SK-N-SH (cell line): ENCODE data around the gene CSNK1D. TPM values are rescaled to one million over a fixed set of nuclear protein-coding genes. Genes with fewer than 3 reads are reported as not detected.

Experiments used
- CTCF ChIA-PET: fragments of 300-600, 350-600 bp; formaldehyde crosslinking; extraction: SDS; loops from one replicate; lab custom pipeline; 2021; lab: Yijun Ruan, JAX
- POLR2A ChIA-PET: fragments of 350-600 bp; sonication (Branson Sonifier 250); formaldehyde crosslinking; extraction: SDS; loops from one replicate; lab custom pipeline; 2020; ENCODE audit warnings: antibody characterized with exemption, inconsistent platforms; lab: Yijun Ruan, JAX
- DNase-seq: peaks from one replicate; pipeline ENCODE4 v3.0.0; 2012
- H2AFZ ChIP-seq: fragments of 200-600 bp; sonication (generic); 2 replicates; pipeline ENCODE4 v1.8.1; 2016; ENCODE audit warnings: antibody characterized with exemption, mild to moderate bottlenecking, low read depth
- H3F3A ChIP-seq: fragments of 200-600 bp; sonication (generic); replicated peaks from 2 replicates; pipeline ENCODE3; 2016; ENCODE audit warnings: antibody characterized with exemption, mild to moderate bottlenecking; ENCODE audit not compliant: insufficient read depth
- H3K27ac ChIP-seq, 2 experiments: fragments of 200-500 bp in 1 of 2; fragments of 200-600 bp in 1 of 2; sonication (Bioruptor generic) in 1 of 2; sonication (generic), shearing (Covaris generic) in 1 of 2; 2 replicates each; pipeline versions ENCODE4 v1.5.1 to v1.6.1; 2014 to 2016; ENCODE audit warnings: low read depth in 2 of 2, inconsistent platforms in 1 of 2, low read length in 1 of 2, mild to moderate bottlenecking in 1 of 2, mixed read lengths in 1 of 2
- H3K27me3 ChIP-seq: fragments of 200-600 bp; sonication (generic), shearing (Covaris generic); 2 replicates; pipeline ENCODE4 v1.6.1; 2016; ENCODE audit warnings: mixed run types; ENCODE audit not compliant: insufficient read depth
- H3K36me3 ChIP-seq, 2 experiments: fragments of 200-500 bp in 1 of 2; fragments of 200-600 bp in 1 of 2; sonication (Bioruptor generic) in 1 of 2; sonication (generic) in 1 of 2; replicated peaks in 1 of 2; 2 replicates each; pipeline versions ENCODE3 to v1.5.1; 2014 to 2016; ENCODE audit warnings: low read length in 1 of 2, mild to moderate bottlenecking in 1 of 2; ENCODE audit not compliant: insufficient read depth in 2 of 2, control insufficient read depth in 1 of 2
- H3K4me1 ChIP-seq, 2 experiments: fragments of 200-500 bp in 1 of 2; fragments of 200-600 bp in 1 of 2; sonication (Bioruptor generic) in 1 of 2; sonication (generic), shearing (Covaris generic) in 1 of 2; 2 replicates each; pipeline versions ENCODE4 v1.5.1 to v1.6.1; 2014 to 2016; ENCODE audit warnings: low read depth in 1 of 2, low read length in 1 of 2, mixed run types in 1 of 2; ENCODE audit not compliant: insufficient read depth in 2 of 2, control insufficient read depth in 1 of 2
- H3K4me2 ChIP-seq: fragments of 200-600 bp; sonication (generic), shearing (Covaris generic); 2 replicates; pipeline ENCODE4 v1.6.1; 2017; ENCODE audit warnings: mixed run types
- H3K4me3 ChIP-seq, 2 experiments: fragments of 200-500 bp in 1 of 2; fragments of 200-600 bp in 1 of 2; sonication (Bioruptor generic) in 1 of 2; sonication (generic), shearing (Covaris generic) in 1 of 2; 2 replicates each; pipeline versions ENCODE4 v1.5.1 to v1.8.1; 2014 to 2016; ENCODE audit warnings: low read depth in 2 of 2, inconsistent platforms in 1 of 2, low read length in 1 of 2, mild to moderate bottlenecking in 1 of 2, mixed read lengths in 1 of 2, moderate library complexity in 1 of 2
- H3K79me2 ChIP-seq: fragments of 200-600 bp; sonication (generic); 2 replicates; pipeline ENCODE4 v1.8.1; 2017; ENCODE audit warnings: mild to moderate bottlenecking; ENCODE audit not compliant: insufficient read depth
- H3K9ac ChIP-seq: fragments of 200-600 bp; sonication (generic); 2 replicates; pipeline ENCODE4 v1.6.1; 2017; ENCODE audit warnings: mixed run types
- H3K9me2 ChIP-seq: fragments of 200-600 bp; sonication (generic); 2 replicates; pipeline ENCODE4 v1.6.1; 2017; ENCODE audit warnings: mixed run types
- H3K9me3 ChIP-seq: fragments of 200-600 bp; sonication (generic); 2 replicates; pipeline ENCODE4 v1.6.1; 2017; ENCODE audit warnings: mixed run types, mild to moderate bottlenecking, moderate library complexity
- H4K20me1 ChIP-seq: fragments of 200-600 bp; sonication (generic); 2 replicates; pipeline ENCODE4 v1.6.1; 2017; ENCODE audit warnings: mild to moderate bottlenecking, mixed run types; ENCODE audit not compliant: insufficient read depth
- CHD2 ChIP-seq: fragments of 150-350 bp; IDR thresholded peaks from 2 replicates; pipeline ENCODE4 v1.6.1; 2018; ENCODE audit warnings: low read length; ENCODE audit not compliant: partially characterized antibody
- ELF1 ChIP-seq: IDR thresholded peaks from 2 replicates; pipeline ENCODE4 v1.4.0; 2012
- EZH2phosphoT487 ChIP-seq: fragments of 200-600 bp; sonication (generic); IDR thresholded peaks from 2 replicates; pipeline ENCODE4 v1.6.1; 2017; ENCODE audit warnings: low read depth, mixed run types, mild to moderate bottlenecking, antibody characterized with exemption, moderate library complexity, borderline replicate concordance
- FOXJ3 ChIP-seq: sonication (generic); formaldehyde crosslinking; IDR thresholded peaks from 2 replicates; pipeline ENCODE4 v1.5.1; 2020; ENCODE audit warnings: mild to moderate bottlenecking, missing genetic modification reagents
- FOXM1 ChIP-seq: IDR thresholded peaks from 2 replicates; pipeline ENCODE4 v1.4.0; 2012; ENCODE audit warnings: low read depth, mild to moderate bottlenecking
- GABPA ChIP-seq: IDR thresholded peaks from 2 replicates; pipeline ENCODE4 v1.4.0; 2012; ENCODE audit warnings: low read depth, mild to moderate bottlenecking
- GATA2 ChIP-seq: sonication (generic); formaldehyde crosslinking; IDR thresholded peaks from 2 replicates; pipeline ENCODE4 v1.5.0; 2020; ENCODE audit warnings: mild to moderate bottlenecking, missing genetic modification reagents
- JUND ChIP-seq: IDR thresholded peaks from 2 replicates; pipeline ENCODE4 v1.4.0; 2012
- MEF2A ChIP-seq: IDR thresholded peaks from 2 replicates; pipeline ENCODE4 v1.4.0; 2012; ENCODE audit warnings: low read depth, borderline replicate concordance
- MXI1 ChIP-seq: IDR thresholded peaks from 2 replicates; pipeline ENCODE4 v1.6.1; 2012; ENCODE audit warnings: mild to moderate bottlenecking, low read depth, low read length, improper control_type of control experiment
- NFIC ChIP-seq: IDR thresholded peaks from 2 replicates; pipeline ENCODE4 v1.4.0; 2012; ENCODE audit warnings: borderline replicate concordance
- RCOR1 ChIP-seq: fragments of 150-350 bp; IDR thresholded peaks from 2 replicates; pipeline ENCODE4 v1.6.1; 2017; ENCODE audit warnings: antibody characterized with exemption, low read length
- RFX5 ChIP-seq: IDR thresholded peaks from 2 replicates; pipeline ENCODE4 v1.6.1; 2012; ENCODE audit warnings: mild to moderate bottlenecking, improper control_type of control experiment, low read length
- RXRA ChIP-seq: IDR thresholded peaks from 2 replicates; pipeline ENCODE4 v1.4.0; 2012; ENCODE audit warnings: low read depth, mild to moderate bottlenecking, borderline replicate concordance
- SIN3A ChIP-seq: IDR thresholded peaks from 2 replicates; pipeline ENCODE4 v1.6.1; 2012; ENCODE audit warnings: low read depth, mild to moderate bottlenecking, low read length, moderate library complexity, borderline replicate concordance
- SMC3 ChIP-seq: IDR thresholded peaks from 2 replicates; pipeline ENCODE4 v1.6.1; 2012; ENCODE audit warnings: low read depth, low read length, improper control_type of control experiment
- TAF1 ChIP-seq: IDR thresholded peaks from 2 replicates; pipeline ENCODE4 v1.6.1; 2012; ENCODE audit warnings: low read depth, mild to moderate bottlenecking, low read length, moderate library complexity, borderline replicate concordance
- TCF12 ChIP-seq: IDR thresholded peaks from 2 replicates; pipeline ENCODE4 v1.4.0; 2012
- USF1 ChIP-seq: IDR thresholded peaks from 2 replicates; pipeline ENCODE4 v1.4.0; 2012; ENCODE audit warnings: low read depth, borderline replicate concordance
- USF2 ChIP-seq: fragments of 150-350 bp; IDR thresholded peaks from 2 replicates; pipeline ENCODE4 v1.6.1; 2017; ENCODE audit warnings: antibody characterized with exemption, low read length, low read depth, borderline replicate concordance
- YY1 ChIP-seq: IDR thresholded peaks from 2 replicates; pipeline ENCODE4 v1.4.0; 2012; ENCODE audit warnings: low read depth, mild to moderate bottlenecking
- WGBS: methylation state at CpG from one replicate; pipeline ENCODE4 v1.1.6; 2017; ENCODE audit warnings: low lambda C conversion rate; 5-methylcytosine and 5-hydroxymethylcytosine counted together
- polyA plus RNA-seq, 3 experiments: library from polyadenylated mRNA; depleted of rRNA; stranded (reverse); fragments of >200 nt; gene quantifications; 2 replicates each; pipeline ENCODE4 v1.2.3, GENCODE V29; 2012
- TF ChIP-seq, protein P1 (sequence below): IDR thresholded peaks from 2 replicates; pipeline ENCODE4 v1.4.0; 2012; ENCODE audit warnings: low read depth
- TF ChIP-seq, protein P2 (sequence below): fragments of 150-350 bp; IDR thresholded peaks from 2 replicates; pipeline ENCODE4 v1.6.1; 2016; ENCODE audit warnings: mild to moderate bottlenecking, low read depth, low read length
- TF ChIP-seq, protein P3 (sequence below): IDR thresholded peaks from 2 replicates; pipeline ENCODE4 v1.4.0; 2012; ENCODE audit warnings: low read depth, borderline replicate concordance

CSNK1D gene
- 133 and 216 TPM in 2 replicates for polyA plus RNA-seq (2012; rRNA removed)
- 121 and 170 TPM in 2 replicates for polyA plus RNA-seq (2012; cell fraction: cytosol; rRNA removed)
- 670 and 707 TPM in 2 replicates for polyA plus RNA-seq (2012; cell fraction: nucleus; rRNA removed)

DNA sequence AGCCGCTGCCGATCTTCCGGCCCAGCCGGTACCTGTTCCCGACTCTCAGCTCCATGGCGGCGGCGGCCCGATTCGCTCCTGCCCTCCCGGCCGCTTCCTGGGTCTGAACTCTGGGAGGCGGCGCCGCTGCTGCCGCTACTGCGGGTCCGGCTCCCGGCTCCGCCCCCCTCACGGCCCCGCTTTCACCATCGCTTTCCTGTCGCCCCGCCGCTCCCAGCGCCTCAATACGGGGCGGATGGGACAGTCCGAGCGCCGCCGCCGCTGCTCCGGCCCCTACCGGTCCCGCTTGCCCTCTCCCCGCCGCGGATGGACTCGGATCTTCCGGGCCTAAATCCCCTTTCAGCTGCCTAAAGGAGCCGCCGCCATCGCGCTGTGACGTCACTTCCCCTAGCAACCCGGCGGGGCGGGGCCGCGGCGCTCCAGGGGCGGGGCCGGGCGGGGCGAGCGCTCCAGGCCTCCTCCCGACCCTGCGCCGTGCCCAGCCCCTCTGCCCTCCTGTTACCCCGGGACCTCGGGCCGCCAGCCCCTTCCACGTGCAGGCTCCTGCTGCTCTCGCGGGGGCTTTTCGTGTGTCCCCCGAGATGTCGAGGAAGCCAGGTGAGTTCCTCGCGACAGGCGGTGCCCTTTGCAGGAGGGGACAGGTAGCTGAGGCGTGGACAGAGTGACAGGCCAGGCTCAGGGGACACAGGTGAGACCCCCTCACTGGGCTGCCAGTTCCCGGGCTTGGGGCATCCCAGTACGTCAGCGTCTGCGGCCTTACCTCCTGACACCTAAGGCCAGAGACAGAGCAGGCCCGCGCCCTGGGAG is at the start of gene CSNK1D:
CSNK1D (minus strand) TSS at position 374 of the 807 bp plus-strand sequence; CDS start at position 55, 319 bp downstream.
- peaks cover 29 to 44% of the 10 kb centered on the region in 2 experiments for H3K4me1 ChIP-seq
- peak within 1 kb of the TSS; percentile 81 to 91 for H3K4me3 ChIP-seq
- CTCF ChIA-PET, result interaction anchor here (0.5 to 3.2 kb wide), 7 partner anchors 10 to 47 kb away, joined by 3 to 13 read pairs (median 4); no protein-coding TSS in a partner anchor
- H3K79me2 ChIP-seq, result peaks cover 52% of the 10 kb centered on the region
- H3K4me2 ChIP-seq, result peak within 1 kb of the TSS; percentile 98
- peak within 1 kb of the TSS; percentile 90 to 94 for H3K27ac ChIP-seq
- DNase-seq, result peak; percentile 100
- H3F3A ChIP-seq, result peaks cover 7% of the 10 kb centered on the region
- H3K36me3 ChIP-seq, result peaks cover 11 to 27% of the 10 kb centered on the region in 2 experiments
- H3K9ac ChIP-seq, result peak within 1 kb of the TSS; percentile 98
- H3K27me3 ChIP-seq, result no peaks in the 10 kb centered on the region
- WGBS, result 10% methylated on average over 42 of the region's 80 CpGs
- POLR2A ChIA-PET, result interaction anchor here (0.7 to 2.3 kb wide), 4 partner anchors 10 to 57 kb away, joined by 3 to 21 read pairs (median 10); no protein-coding TSS in a partner anchor
- H2AFZ ChIP-seq, result peak within 1 kb of the TSS; percentile 90; the same call in 1 of the 2 replicates
- no peaks in the 10 kb centered on the region for H3K9me2 ChIP-seq
- H4K20me1 ChIP-seq, result peaks cover 41% of the 10 kb centered on the region
- no peaks in the 10 kb centered on the region for H3K9me3 ChIP-seq
- TF ChIP-seq NFIC, result no peak
- TF ChIP-seq GATA2, result no peak
- TF ChIP-seq ELF1, result no peak; the same call in 1 of the 2 replicates
- TF ChIP-seq TAF1, result peak; percentile 92
- TF ChIP-seq CHD2, result peak; percentile 56
- no peak for TF ChIP-seq TCF12
- 0 out of 2 replicates have a peak, but pooled peaks have one; percentile 47 for TF ChIP-seq SIN3A
- TF ChIP-seq RFX5, result peak; percentile 91
- TF ChIP-seq, protein P1, sequence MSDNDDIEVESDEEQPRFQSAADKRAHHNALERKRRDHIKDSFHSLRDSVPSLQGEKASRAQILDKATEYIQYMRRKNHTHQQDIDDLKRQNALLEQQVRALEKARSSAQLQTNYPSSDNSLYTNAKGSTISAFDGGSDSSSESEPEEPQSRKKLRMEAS, result peak; percentile 85; the same call in 1 of the 2 replicates
- TF ChIP-seq YY1, result peak; percentile 95
- TF ChIP-seq JUND, result no peak
- TF ChIP-seq USF2, result no peak; the same call in 1 of the 2 replicates
- TF ChIP-seq RXRA, result no peak; the same call in 1 of the 2 replicates
- TF ChIP-seq, protein P2, sequence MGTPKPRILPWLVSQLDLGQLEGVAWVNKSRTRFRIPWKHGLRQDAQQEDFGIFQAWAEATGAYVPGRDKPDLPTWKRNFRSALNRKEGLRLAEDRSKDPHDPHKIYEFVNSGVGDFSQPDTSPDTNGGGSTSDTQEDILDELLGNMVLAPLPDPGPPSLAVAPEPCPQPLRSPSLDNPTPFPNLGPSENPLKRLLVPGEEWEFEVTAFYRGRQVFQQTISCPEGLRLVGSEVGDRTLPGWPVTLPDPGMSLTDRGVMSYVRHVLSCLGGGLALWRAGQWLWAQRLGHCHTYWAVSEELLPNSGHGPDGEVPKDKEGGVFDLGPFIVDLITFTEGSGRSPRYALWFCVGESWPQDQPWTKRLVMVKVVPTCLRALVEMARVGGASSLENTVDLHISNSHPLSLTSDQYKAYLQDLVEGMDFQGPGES, result no peak
- TF ChIP-seq GABPA, result peak; percentile 72
- TF ChIP-seq EZH2phosphoT487, result no peak
- peak; percentile 67 for TF ChIP-seq MXI1
- no peak for TF ChIP-seq SMC3
- no peak for TF ChIP-seq MEF2A
- TF ChIP-seq USF1, result no peak
- no peak for TF ChIP-seq FOXM1
- no peak for TF ChIP-seq RCOR1
- TF ChIP-seq, protein P3, sequence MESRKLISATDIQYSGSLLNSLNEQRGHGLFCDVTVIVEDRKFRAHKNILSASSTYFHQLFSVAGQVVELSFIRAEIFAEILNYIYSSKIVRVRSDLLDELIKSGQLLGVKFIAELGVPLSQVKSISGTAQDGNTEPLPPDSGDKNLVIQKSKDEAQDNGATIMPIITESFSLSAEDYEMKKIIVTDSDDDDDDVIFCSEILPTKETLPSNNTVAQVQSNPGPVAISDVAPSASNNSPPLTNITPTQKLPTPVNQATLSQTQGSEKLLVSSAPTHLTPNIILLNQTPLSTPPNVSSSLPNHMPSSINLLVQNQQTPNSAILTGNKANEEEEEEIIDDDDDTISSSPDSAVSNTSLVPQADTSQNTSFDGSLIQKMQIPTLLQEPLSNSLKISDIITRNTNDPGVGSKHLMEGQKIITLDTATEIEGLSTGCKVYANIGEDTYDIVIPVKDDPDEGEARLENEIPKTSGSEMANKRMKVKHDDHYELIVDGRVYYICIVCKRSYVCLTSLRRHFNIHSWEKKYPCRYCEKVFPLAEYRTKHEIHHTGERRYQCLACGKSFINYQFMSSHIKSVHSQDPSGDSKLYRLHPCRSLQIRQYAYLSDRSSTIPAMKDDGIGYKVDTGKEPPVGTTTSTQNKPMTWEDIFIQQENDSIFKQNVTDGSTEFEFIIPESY, result no peak
- TF ChIP-seq FOXJ3 (CRISPR knock-in tag), result no peak
